PC-3 (cell line): Measurements from ENCODE around the gene ENTPD7.

Experiments used
- CTCF ChIP-seq: fragments of 300-600 bp; sonication (generic); conservative IDR thresholded peaks from 2 replicates; pipeline ENCODE4 v1.5.1; 2017; ENCODE audit warnings: antibody characterized with exemption, low read depth, mild to moderate bottlenecking, low read length
- EZH2 ChIP-seq: fragments of 300-600 bp; sonication (generic); IDR thresholded peaks from one replicate; pipeline ENCODE4 v1.6.1; 2017; ENCODE audit warnings: antibody characterized with exemption, mild to moderate bottlenecking, low read length; ENCODE audit not compliant: unreplicated experiment

- no peak for TF ChIP-seq CTCF
- no peak for TF ChIP-seq EZH2
Measured at GRCh38 chr10:99659031-99659867, at the start of gene ENTPD7.
